Activated CD8-positive, alpha-beta memory T cell treated with anti-CD3 and anti-CD28 coated beads for 48 hours (primary cell): ENCODE measurements around the gene PPP5C.
"Not testable (repeated sequence)": the region's sequence is repeated elsewhere in the genome, so short reads cannot be mapped to it uniquely, and the experiment has no call there.

Source experiments
- DNase-seq, 3 experiments: peaks; one replicate each; pipeline ENCODE4 v3.0.0-alpha.2; 2020; ENCODE audit warnings: low read depth in 2 of 3, low spot score in 2 of 3

The PPP5C gene

DNA sequence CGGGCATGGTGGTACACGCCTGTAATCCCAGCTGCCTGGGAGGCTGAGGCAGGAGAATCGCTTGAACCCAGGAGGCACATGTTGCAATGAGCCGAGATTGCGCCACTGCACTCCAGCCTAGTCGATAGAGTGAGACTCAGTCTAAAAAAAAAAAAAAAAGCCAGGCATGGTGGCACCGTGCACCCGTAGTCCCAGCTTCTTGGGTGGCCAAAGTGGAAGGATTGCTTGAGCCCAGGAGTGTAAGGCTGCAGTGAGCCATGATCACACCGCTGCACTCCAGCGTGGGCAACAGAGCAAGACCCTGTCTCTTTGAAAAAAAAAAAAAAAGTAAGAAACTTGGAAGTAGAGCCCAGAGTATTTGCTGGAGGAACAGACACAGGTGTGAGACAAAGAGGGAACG lies 38.7 kb downstream of the PPP5C start:
- DNase-seq = no peak

DNA sequence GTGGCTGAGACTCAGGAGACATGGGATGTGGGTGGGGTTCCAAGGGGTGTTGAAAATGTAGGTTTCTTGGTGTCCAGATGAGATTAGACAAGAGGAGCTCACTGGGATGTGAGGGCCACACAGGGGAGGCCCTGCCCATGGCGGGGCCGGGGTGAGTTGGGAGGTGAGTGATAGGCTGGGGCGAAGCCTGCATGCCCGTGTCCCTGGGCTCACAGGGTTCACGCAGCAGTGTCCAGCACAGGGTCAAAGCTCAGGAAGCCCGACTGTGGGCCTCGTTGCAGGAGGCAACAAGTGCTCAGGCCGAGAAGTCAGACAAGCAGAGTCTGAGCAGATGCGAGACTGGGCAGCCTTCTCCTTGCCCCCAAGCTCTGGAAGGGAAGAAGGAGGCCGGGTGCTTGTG lies 39.3 kb downstream of the PPP5C start:
- DNase-seq = no peak

DNA sequence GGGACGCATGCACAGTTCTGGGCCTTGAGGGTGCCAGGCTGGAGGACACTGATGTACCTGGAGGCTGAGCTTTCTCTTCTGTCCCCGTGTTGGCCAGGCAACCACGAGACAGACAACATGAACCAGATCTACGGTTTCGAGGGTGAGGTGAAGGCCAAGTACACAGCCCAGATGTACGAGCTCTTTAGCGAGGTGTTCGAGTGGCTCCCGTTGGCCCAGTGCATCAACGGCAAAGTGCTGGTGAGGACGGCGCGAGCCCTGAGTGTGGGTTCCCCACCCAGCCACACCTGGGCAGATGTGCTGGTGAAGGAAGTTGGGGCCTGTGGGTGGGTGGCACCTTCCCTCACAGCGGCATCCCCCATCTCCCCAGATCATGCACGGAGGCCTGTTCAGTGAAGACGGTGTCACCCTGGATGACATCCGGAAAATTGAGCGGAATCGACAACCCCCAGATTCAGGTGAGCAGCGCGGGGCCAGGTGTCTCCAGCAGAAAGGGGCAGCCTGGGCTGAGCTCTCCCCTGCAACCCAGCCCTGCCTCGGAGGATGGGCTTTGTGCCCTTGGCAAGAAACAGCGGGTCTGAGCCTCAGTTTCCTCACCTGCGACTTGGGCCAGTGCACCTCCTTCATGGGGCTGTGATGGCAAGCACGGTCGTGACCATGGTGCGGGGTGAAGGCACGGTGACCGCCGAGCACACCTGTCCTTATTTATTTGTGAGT lies 40.3 kb downstream of the PPP5C start:
- DNase-seq = no peak

DNA sequence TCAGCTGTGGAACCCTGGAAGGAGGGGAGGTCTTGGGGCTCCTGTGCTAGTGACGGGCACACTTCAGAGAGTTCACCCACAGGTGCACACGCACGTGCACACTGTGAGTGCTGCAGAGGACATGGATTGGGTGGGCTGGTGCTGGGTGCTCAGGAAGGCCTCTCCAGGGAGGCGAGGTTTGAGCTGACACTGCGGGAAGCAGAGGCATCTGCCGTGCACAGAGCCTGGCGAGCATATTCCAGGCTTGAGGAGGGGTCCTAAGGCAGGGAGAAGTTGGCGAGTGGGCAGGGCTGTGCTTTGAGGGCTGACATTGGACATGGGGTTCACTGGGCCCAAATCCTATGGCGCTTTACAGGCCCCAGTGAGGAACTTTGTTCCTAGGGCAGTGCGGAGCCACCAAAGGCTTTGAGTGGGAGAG lies 40.8 kb downstream of the PPP5C start:
- DNase-seq = no peak

DNA sequence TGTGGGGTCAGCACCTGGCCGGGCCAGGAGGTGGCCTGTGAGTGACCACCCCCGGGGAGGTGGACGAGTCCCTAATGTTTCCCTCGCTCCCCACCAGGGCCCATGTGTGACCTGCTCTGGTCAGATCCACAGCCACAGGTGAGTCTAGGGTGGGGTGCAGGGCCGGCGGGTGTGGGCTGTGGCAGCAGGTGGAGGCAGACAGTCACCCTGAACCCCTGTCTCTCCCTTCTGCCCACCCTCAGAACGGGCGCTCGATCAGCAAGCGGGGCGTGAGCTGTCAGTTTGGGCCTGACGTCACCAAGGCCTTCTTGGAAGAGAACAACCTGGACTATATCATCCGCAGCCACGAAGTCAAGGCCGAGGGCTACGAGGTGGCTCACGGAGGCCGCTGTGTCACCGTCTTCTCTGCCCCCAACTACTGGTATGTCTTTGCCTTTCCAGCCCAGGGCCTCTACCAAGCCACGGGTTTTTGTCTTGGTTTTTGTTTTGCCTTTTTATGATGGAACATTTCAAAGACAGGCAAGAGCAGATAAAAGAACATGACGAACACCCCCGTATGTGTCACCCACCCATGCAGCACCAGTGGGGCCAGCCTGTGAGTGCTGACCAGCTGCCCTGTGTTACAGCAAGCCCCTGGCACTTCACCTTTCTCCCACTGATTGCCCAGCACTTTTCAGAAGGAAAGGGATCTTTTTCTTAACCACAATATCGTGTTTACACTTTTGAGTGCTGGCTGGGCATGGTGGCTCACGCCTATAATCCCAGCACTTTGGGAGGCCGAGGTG lies 41.6 kb downstream of the PPP5C start:
- DNase-seq = no peak

DNA sequence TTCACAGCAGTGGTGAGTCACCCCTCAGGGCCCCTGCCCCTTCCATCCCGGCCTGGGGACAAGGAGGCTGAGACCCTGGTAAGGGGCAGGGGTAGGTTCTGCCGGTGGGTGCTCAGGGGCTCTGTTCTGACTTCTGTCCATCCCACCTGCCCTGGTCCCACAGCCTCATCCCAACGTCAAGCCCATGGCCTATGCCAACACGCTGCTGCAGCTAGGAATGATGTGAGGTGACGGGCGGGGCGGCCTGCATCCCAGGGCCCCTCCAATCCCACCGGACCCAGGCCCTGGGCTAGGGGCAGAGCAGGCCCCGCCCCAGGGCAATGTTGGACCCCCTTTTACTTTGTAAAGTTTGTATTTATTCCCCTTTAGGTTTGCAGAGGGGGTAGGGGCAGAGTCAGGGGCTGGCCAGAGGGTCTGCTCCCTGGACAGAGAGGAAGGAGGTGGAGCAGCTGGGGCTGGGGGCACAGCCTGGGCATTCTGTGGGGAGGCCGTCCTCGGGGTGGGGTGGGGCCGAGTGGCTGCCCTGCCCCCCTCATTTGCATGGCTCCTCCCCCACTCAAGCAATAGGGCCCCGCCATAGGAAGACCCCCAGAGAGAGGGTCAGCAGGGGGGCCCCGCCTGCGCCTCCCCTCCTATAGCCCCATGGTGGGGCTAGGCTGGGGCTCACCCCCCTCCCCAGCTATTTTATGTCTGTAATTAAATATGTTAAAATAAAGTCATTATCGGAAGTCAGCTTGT lies 43.4 kb downstream of the PPP5C start:
- no peak for DNase-seq

DNA sequence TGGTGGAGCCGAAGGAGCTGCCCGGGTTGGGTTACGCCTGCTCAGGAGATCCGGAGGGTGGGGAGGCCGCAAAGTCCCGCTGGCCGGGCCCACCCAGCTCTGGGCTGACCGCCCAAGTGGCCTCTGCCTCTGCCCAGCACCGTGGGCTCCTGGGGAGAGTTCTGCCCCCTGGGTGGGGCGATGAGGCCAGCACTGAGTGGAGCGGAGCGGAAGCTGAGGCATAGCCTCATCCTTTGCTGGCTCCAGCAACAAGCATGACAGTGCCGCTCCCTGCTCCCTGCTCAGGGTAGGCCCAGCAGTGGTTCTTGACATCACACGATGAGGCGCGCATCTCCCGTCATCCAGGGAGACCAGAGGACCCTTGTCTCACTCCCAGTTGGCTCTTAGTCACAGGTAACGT lies 44.0 kb downstream of the PPP5C start:
- no peak for DNase-seq

DNA sequence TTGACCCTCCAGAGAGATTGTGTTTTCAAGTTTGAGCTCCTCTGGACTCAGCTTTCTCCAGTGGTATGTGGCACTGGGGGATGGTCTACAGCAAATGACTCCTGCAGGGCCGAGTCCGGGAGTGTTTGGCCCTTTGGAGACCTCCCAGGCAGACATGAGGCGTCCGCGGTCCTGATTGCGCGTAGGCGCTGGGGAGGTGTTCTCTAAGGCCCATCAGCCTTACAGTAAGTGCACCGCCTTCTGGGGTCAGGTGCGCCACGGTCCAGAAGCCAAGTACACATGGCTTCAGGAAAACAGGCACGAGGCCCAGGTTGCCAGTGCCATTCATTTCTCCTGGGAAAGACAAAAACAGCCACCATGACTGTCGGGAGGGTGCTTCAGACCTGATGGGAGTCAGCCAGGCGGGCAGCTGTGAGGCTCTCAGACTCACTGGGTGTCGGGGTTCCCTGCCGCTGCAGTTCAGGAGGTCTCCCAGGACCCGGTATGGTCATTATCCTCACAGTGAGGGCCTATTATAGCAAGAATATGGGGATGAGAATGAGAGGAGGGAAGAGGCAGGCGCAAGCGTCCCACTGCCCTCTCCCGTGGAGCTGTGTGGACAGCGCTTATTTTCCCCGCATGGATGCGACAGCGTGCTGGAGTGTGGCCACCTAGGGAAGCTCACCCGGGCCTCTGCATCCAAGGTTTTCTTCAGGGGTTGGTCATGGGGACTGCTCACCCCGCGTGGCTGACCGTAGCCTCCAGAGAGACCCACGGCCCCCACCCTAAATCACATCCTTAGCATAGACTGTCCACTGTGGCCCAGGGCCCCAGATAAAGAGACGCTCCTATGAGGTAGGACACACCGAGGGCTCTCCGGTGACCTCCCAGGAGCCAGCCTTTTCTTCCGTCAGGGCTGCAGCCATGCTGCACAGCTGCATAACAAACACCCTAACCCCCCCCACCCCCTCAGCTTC lies 44.7 kb downstream of the PPP5C start:
- DNase-seq = no peak

DNA sequence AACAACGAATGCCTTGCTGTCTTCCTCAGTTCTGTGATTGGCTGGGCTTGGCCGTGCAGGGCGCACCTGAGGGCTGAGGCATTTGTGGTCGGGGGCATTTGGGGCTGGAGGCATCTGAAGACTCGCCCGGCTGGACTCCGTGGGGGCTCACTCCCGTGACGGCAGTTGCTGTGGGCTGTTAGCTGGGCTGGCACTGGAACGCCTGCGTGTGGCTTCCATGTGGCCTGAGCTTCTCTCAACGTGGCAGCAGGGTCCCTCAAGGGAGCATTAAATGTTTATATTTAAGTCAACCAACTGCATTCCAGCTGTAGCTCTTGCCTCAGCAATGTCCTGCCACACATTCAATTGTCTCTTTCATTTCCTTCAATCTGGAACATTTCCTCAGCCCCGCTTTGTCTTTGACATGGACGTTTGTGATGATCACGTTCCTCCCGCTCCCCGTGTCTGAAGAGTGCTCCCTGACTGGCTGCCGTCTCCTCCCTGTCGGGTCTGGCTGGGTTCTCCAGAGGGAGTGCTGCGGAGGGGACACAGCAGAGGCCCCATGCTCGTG lies 45.4 kb downstream of the PPP5C start:
- no peak for DNase-seq

DNA sequence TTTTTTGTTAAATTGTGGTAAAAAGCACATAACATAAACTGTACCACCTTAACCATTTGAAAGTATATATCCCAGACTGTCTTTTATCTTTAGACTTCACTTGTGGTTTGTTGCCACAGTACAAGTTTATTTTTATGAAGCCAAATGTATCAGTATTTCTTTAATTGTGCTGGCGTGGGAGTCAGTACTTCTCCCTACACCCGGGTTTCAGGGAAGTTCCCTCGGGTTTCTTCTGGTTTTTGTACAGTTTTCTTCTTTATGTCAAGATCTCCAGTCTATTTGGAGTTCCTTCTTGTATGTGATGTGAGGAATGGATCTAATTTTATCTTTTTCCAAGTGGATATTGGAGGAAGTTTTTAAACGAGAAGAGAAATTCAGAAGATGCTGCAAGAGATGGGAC lies 46.0 kb downstream of the PPP5C start:
- no peak for DNase-seq

DNA sequence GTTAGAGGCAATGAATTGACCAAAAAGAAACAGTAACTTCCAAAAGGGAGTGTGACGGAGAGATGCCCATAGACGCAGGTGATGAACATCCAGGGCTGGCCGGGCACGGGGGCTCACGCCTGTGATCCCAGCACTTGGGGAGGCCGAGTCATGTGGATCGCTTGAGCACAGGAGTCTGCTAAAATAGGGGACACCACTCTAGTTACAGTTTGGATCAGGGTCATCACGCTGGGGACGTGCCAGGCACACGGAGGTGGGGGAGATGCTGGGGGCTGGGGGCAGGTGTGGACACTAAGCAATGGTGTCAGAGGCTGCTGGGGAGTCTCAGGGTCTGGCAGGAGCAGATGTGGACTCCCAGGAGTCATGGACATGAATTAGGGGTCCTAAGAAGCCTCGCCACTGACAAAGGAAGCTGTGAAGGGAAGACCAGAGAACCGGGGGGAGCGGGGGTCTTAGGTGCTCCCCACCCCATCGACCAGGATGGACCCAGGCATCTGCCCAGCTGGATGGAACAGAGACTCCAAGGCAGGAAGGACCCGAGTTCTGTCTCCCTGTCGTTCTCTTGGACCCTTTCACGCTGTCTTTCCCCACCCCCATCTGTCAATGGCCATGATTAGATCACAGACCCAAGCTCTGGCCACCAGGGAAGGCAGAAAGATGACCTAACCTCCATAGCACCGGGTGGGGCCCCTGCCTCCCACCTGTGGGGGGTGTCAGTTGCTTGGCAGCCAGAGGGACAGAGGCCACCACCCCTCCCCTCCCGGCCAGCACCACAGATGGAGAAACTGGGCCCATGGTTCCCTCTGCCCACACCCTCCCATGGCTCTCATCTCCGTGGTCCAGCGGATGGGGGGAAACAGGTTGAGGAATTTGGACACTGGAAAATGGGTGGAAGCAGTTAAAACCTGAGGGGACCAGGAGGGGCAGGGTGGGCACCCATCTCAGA lies 46.8 kb downstream of the PPP5C start:
- DNase-seq = no peak

DNA sequence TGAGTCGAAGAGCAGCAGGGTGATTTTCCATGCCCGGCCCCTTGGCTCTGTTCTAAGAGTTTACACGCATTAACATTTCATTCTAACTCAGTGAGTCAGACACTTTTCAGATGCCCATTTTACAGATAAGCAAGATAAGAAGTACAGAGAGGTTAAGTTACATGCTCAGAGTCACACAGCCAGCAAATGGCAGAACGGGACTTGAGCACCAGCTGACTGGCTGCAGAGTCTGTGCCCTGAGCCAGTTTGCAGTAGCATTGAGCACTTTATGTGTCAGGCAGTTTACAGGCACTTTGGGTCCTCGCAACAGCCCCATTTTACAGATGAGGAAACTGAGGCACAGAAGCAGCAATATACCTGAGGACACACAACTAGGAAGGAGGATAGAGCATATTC lies 47.5 kb downstream of the PPP5C start:
- DNase-seq = no peak

DNA sequence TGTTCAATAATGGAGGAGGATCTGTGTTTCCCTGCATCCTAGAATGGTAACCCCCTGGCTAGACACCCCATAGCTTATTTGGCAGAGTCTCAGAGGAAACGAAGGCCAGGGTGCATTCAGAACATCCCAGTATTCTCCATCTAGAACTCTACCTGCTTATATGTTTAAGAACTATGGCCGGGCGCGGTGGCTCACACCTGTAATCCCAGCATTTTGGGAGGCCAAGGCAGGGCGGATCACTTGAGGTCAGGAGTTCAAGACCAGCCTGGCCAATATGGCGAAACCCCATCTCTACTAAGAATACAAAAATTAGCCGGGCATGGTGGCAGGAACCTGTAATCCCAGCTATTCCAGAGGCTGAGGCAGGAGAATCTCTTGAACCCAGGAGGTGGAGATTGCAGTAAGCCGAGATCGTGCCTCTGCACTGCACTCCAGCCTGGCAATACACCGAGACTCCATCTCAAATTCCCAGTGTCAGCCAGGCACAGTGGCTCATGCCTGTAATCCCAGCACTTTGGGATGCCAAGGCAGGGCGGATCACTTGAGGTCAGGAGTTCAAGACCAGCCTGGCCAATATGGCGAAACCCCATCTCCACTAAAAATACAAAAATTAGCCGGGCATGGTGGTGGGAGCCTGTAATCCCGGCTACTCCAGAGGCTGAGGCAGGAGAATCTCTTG lies 51.1 kb downstream of the PPP5C start:
- not testable (repeated sequence) for DNase-seq

DNA sequence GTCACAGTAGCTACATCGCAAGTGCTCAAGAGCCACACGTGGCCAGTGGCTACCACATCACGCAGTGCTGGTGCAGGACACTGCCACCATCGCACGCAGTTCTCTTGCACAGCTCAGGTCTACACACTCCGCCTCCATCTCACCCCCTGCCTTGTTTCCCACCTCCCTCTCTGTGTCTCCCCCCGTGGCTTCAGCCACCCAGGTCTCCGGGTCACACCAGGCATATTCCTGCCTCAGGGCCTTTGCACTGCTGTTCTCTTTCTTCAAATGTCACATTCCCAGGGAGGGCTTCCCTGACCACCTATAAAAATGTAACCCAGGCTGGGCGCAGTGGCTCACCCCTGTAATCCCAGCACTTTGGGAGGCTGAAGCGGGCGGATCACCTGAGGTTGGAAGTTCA lies 55.8 kb downstream of the PPP5C start:
- DNase-seq = no peak

DNA sequence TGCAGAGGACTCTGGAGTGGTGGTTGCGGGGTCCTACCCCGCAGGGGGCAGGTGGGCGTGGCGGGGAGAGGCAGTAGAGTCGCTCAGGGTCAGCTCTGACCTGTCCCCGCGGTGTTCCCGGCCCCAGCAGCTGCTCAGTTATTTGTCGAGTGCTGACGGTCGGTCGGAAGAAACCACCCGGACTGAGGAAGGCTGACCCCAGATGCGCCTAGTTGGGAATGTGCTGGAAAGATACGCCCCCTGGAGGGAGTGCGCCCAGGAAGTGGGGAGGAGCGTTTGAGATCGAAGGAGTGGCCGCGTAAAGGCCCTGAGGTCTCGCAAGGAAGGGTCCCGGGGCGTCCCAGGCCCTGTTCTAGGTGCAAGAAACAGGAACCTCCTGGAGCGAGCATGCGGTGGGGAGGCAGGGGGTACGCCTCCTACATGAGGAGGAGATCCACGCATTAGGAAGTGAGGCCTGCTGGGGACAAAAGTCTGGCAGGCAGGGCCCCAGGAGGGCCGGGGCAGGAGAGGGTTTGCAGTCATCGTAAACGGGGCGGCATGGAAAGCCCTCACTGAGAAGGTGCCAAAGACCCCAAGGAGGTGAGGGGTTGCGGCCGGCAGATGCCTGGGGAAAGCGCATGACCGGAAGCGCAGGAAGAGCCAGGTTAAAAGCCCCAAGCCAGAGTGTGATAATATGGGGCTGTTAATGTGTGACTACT lies 57.3 kb downstream of the PPP5C start:
- no peak for DNase-seq

DNA sequence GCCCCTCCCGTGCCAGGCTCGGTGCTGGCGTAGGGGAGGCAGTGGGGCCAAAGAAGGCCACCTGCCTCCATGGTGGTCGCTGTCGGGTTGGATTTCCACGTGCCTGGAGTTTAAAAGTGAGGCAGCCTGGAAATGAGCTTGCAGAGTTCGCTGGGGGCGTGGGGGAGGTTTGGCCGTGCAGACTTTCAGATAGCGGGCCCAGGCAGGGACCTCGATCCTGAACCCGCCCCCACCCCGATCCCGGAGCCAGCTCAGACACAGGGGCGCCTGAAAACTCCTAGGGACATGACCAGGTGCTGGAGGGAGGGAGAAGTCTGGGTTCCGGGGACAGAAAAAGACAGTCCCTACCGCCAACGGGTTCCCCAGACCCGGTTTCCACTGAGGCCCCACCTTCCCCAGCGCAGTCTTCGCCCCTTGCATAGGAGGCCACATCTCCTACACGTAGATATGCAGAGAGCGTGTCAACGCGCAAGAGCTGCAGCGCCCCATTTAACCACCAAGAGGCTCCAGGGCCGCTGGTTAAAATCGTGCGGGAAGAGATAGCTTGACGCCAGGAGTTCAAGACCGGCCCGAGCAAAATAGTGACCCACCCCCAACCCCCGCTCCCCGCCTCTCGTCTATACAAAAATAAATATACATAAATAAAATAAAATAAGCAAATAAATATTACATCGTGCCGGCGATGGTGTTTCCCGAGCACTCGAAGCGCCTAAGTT lies 58.0 kb downstream of the PPP5C start:
- no peak for DNase-seq

DNA sequence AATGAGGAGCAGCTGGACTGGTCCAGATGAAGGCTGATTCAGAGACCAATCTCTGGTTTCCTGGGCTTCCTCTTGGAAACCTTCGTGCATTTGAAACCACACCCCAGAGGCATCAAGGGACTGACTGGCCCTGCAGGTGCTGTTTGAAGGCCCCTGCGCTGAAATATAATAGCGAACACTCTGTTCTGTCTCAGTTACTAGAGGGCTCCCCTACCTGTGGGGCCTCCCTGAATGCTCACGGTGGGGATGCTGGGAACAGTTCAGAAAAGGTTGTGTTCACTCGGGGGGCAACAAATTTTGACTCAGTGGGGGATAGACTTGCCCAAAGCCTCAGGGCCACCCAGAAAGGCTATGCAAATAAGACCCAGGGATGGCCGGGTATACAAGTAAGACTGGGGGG lies 60.1 kb downstream of the PPP5C start:
- DNase-seq = no peak
